Measurements from ENCODE around the gene ATP6V1F. TPM values are rescaled to one million over a fixed set of nuclear protein-coding genes. Genes with fewer than 3 reads are reported as not detected.

Gene ATP6V1F
- total RNA-seq, 5 donors from 2014 or later (not counting 1 experiment from before 2014, with no cell fraction given): 62.6 to 78.1 (median 75.5) TPM

GRCh38 chr7:128835231-128835751, 27.4 kb upstream of the ATP6V1F start:
- WGBS (ENCODE audit: insufficient coverage): 91% methylated on average over 12 of the region's 16 CpGs
- H3K9me3 Mint-ChIP-seq: no peaks in the 10 kb centered on the region
- no peaks in the 10 kb centered on the region for H3K36me3 ChIP-seq (ENCODE audit: control insufficient read depth in 2 of 2, extremely low read depth in 1 of 2, insufficient read depth in 1 of 2, low read length in 1 of 2)
- H3K4me1 Mint-ChIP-seq: peaks cover 5 to 12% (median 9%) of the 10 kb centered on the region in 3 donors
- no peak overlapping the region for H3K4me3 ChIP-seq (ENCODE audit: control insufficient read depth in 1 of 2, extremely low read depth in 1 of 2, low read length in 1 of 2)
- DNase-seq (no peak), ATAC-seq (replicated peaks in 1 of 4) (no peak)
- H3K27ac ChIP-seq (ENCODE audit: low read length): no peak overlapping the region
- no peaks in the 10 kb centered on the region for H3K9me3 ChIP-seq
- POLR2A ChIA-PET: no interaction called here
- no peak overlapping the region for H3K27ac Mint-ChIP-seq
- H3K36me3 Mint-ChIP-seq: no peaks in the 10 kb centered on the region
- peaks cover 2 to 20% of the 10 kb centered on the region in 2 experiments for H3K4me1 ChIP-seq (ENCODE audit: control insufficient read depth in 1 of 2, extremely low read depth in 1 of 2, insufficient read depth in 2 of 2, low read length in 2 of 2)
- CTCF ChIA-PET: interaction anchor here (0.6 to 0.8 kb wide), 2 partner anchors 12 to 1401 kb away, joined by 3 read pairs; no protein-coding TSS in a partner anchor
- no peak overlapping the region for H3K4me3 Mint-ChIP-seq
- H3K27me3 ChIP-seq (replicated peaks in 1 of 2; ENCODE audit: control insufficient read depth in 2 of 2, extremely low read depth in 1 of 2, insufficient read depth in 2 of 2, low read length in 1 of 2): peaks cover 0 to 32% of the 10 kb centered on the region in 2 experiments
- H3K27me3 Mint-ChIP-seq: peaks cover 5 to 12% of the 10 kb centered on the region in 2 donors

- WGBS (ENCODE audit: insufficient coverage): 76% methylated on average over 11 of the region's 14 CpGs
- Mint-ChIP-seq H3K4me1 (peaks cover 0 to 7% (median 3%) of the 10 kb centered on the region in 3 donors), H3K27me3 (peaks cover 0 to 7% of the 10 kb centered on the region in 2 donors), H3K4me3 (no peak overlapping the region), H3K9me3 (no peaks in the 10 kb centered on the region), H3K27ac (no peak overlapping the region), H3K36me3 (no peaks in the 10 kb centered on the region)
- Histone ChIP-seq H3K4me1 (ENCODE audit: control insufficient read depth in 1 of 2, extremely low read depth in 1 of 2, insufficient read depth in 2 of 2, low read length in 2 of 2) (peaks cover 0 to 13% of the 10 kb centered on the region in 2 experiments), H3K27me3 (replicated peaks in 1 of 2; ENCODE audit: control insufficient read depth in 2 of 2, extremely low read depth in 1 of 2, insufficient read depth in 2 of 2, low read length in 1 of 2) (peaks cover 0 to 27% of the 10 kb centered on the region in 2 experiments), H3K36me3 (ENCODE audit: control insufficient read depth in 2 of 2, extremely low read depth in 1 of 2, insufficient read depth in 1 of 2, low read length in 1 of 2) (no peaks in the 10 kb centered on the region), H3K9me3 (no peaks in the 10 kb centered on the region), H3K27ac (ENCODE audit: low read length) (no peak overlapping the region), H3K4me3 (ENCODE audit: control insufficient read depth in 1 of 2, extremely low read depth in 1 of 2, low read length in 1 of 2) (no peak overlapping the region)
- CTCF ChIA-PET: no interaction called here
- no peak for ATAC-seq (replicated peaks in 1 of 4)
- POLR2A ChIA-PET: no interaction called here
- no peak for DNase-seq
These were observed 26.6 kb upstream of the ATP6V1F start for GRCh38 chr7:128835790-128836641.

- ChIA-PET CTCF (no interaction called here), POLR2A (interaction anchor here in 1 of 2 donors (0.5 kb wide), 1 partner anchor 56 kb away, joined by 7 read pairs; no protein-coding TSS in a partner anchor)
- Histone ChIP-seq H3K4me3 (ENCODE audit: control insufficient read depth in 1 of 2, extremely low read depth in 1 of 2, low read length in 1 of 2) (no peak overlapping the region), H3K9me3 (no peaks in the 10 kb centered on the region), H3K36me3 (ENCODE audit: control insufficient read depth in 2 of 2, extremely low read depth in 1 of 2, insufficient read depth in 1 of 2, low read length in 1 of 2) (no peaks in the 10 kb centered on the region), H3K27ac (ENCODE audit: low read length) (no peak overlapping the region), H3K27me3 (replicated peaks in 1 of 2; ENCODE audit: control insufficient read depth in 2 of 2, extremely low read depth in 1 of 2, insufficient read depth in 2 of 2, low read length in 1 of 2) (peaks cover 0 to 24% of the 10 kb centered on the region in 2 experiments), H3K4me1 (ENCODE audit: control insufficient read depth in 1 of 2, extremely low read depth in 1 of 2, insufficient read depth in 2 of 2, low read length in 2 of 2) (peaks cover 0 to 6% of the 10 kb centered on the region in 2 experiments)
- Mint-ChIP-seq H3K4me3 (no peak overlapping the region), H3K27me3 (no peaks in the 10 kb centered on the region), H3K27ac (no peak overlapping the region), H3K36me3 (no peaks in the 10 kb centered on the region), H3K4me1 (peaks cover 0 to under 1% (median 0%) of the 10 kb centered on the region in 3 donors), H3K9me3 (no peaks in the 10 kb centered on the region)
- DNase-seq (no peak), ATAC-seq (replicated peaks in 1 of 4) (no peak)
- WGBS (ENCODE audit: insufficient coverage): 93% methylated on average over 3 of the region's 14 CpGs
These were observed 25.8 kb upstream of the ATP6V1F start for GRCh38 chr7:128836729-128837348.

- Histone ChIP-seq H3K27ac (ENCODE audit: low read length) (no peak overlapping the region), H3K36me3 (ENCODE audit: control insufficient read depth in 2 of 2, extremely low read depth in 1 of 2, insufficient read depth in 1 of 2, low read length in 1 of 2) (no peaks in the 10 kb centered on the region), H3K4me3 (ENCODE audit: control insufficient read depth in 1 of 2, extremely low read depth in 1 of 2, low read length in 1 of 2) (no peak overlapping the region), H3K9me3 (no peaks in the 10 kb centered on the region), H3K27me3 (replicated peaks in 1 of 2; ENCODE audit: control insufficient read depth in 2 of 2, extremely low read depth in 1 of 2, insufficient read depth in 2 of 2, low read length in 1 of 2) (peaks cover 0 to 17% of the 10 kb centered on the region in 2 experiments), H3K4me1 (ENCODE audit: control insufficient read depth in 1 of 2, extremely low read depth in 1 of 2, insufficient read depth in 2 of 2, low read length in 2 of 2) (peaks cover 0 to 6% of the 10 kb centered on the region in 2 experiments)
- ATAC-seq (replicated peaks in 1 of 4): no peak
- POLR2A ChIA-PET: interaction anchor here in 1 of 2 donors (0.5 kb wide), 1 partner anchor 55 kb away, joined by 7 read pairs; no protein-coding TSS in a partner anchor
- WGBS (ENCODE audit: insufficient coverage): 89% methylated on average over 13 of the region's 16 CpGs
- H3K4me3 Mint-ChIP-seq: no peak overlapping the region
- no peaks in the 10 kb centered on the region for H3K27me3 Mint-ChIP-seq
- no peak for DNase-seq
- CTCF ChIA-PET: no interaction called here
- H3K4me1 Mint-ChIP-seq: peaks cover 0 to 1% (median 0%) of the 10 kb centered on the region in 3 donors
- no peaks in the 10 kb centered on the region for H3K9me3 Mint-ChIP-seq
- no peaks in the 10 kb centered on the region for H3K36me3 Mint-ChIP-seq
- H3K27ac Mint-ChIP-seq: no peak overlapping the region
These were observed 25.1 kb upstream of the ATP6V1F start for GRCh38 chr7:128837521-128837921.

GRCh38 chr7:128838109-128838779, 24.4 kb upstream of the ATP6V1F start:
- peaks cover 0 to 6% of the 10 kb centered on the region in 2 experiments for H3K4me1 ChIP-seq (ENCODE audit: control insufficient read depth in 1 of 2, extremely low read depth in 1 of 2, insufficient read depth in 2 of 2, low read length in 2 of 2)
- WGBS (ENCODE audit: insufficient coverage): 86% methylated on average over 19 of the region's 22 CpGs

More at GRCh38 chr7:128838109-128838779, 24.4 kb upstream of the ATP6V1F start:
- Histone ChIP-seq H3K36me3 (ENCODE audit: control insufficient read depth in 2 of 2, extremely low read depth in 1 of 2, insufficient read depth in 1 of 2, low read length in 1 of 2) (no peaks in the 10 kb centered on the region), H3K4me3 (ENCODE audit: control insufficient read depth in 1 of 2, extremely low read depth in 1 of 2, low read length in 1 of 2) (no peak overlapping the region), H3K27ac (ENCODE audit: low read length) (no peak overlapping the region), H3K27me3 (replicated peaks in 1 of 2; ENCODE audit: control insufficient read depth in 2 of 2, extremely low read depth in 1 of 2, insufficient read depth in 2 of 2, low read length in 1 of 2) (peaks cover 0 to 12% of the 10 kb centered on the region in 2 experiments), H3K9me3 (no peaks in the 10 kb centered on the region)
- no peaks in the 10 kb centered on the region for H3K36me3 Mint-ChIP-seq
- DNase-seq: no peak
- H3K27ac Mint-ChIP-seq: no peak overlapping the region
- no peak for ATAC-seq (replicated peaks in 1 of 4)
- H3K27me3 Mint-ChIP-seq: no peaks in the 10 kb centered on the region
- ChIA-PET CTCF (no interaction called here), POLR2A (no interaction called here)
- H3K9me3 Mint-ChIP-seq: no peaks in the 10 kb centered on the region
- no peak overlapping the region for H3K4me3 Mint-ChIP-seq
- H3K4me1 Mint-ChIP-seq: peaks cover 0 to 1% (median 0%) of the 10 kb centered on the region in 3 donors
